Ureter (tissue), 1 donor: ENCODE measurements around the gene PGAP3. TPM values are rescaled to one million over a fixed set of nuclear protein-coding genes. Genes with fewer than 3 reads are reported as not detected.
"Not testable (repeated sequence)": the region's sequence is repeated elsewhere in the genome, so short reads cannot be mapped to it uniquely, and the experiment has no call there.

Experiments
- DNase-seq: peaks from one replicate; pipeline ENCODE4 v3.0.0-alpha.2; 2020; ENCODE audit warnings: low spot score
- total RNA-seq: library from RNA; stranded (reverse); gene quantifications from one replicate; pipeline ENCODE4 v1.2.4, GENCODE V29; 2023
- donor health status: DM: yes; HTN: yes; CAD: no.

The PGAP3 gene, protein sequence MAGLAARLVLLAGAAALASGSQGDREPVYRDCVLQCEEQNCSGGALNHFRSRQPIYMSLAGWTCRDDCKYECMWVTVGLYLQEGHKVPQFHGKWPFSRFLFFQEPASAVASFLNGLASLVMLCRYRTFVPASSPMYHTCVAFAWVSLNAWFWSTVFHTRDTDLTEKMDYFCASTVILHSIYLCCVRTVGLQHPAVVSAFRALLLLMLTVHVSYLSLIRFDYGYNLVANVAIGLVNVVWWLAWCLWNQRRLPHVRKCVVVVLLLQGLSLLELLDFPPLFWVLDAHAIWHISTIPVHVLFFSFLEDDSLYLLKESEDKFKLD
- total RNA-seq, result 56.9 TPM

DNA sequence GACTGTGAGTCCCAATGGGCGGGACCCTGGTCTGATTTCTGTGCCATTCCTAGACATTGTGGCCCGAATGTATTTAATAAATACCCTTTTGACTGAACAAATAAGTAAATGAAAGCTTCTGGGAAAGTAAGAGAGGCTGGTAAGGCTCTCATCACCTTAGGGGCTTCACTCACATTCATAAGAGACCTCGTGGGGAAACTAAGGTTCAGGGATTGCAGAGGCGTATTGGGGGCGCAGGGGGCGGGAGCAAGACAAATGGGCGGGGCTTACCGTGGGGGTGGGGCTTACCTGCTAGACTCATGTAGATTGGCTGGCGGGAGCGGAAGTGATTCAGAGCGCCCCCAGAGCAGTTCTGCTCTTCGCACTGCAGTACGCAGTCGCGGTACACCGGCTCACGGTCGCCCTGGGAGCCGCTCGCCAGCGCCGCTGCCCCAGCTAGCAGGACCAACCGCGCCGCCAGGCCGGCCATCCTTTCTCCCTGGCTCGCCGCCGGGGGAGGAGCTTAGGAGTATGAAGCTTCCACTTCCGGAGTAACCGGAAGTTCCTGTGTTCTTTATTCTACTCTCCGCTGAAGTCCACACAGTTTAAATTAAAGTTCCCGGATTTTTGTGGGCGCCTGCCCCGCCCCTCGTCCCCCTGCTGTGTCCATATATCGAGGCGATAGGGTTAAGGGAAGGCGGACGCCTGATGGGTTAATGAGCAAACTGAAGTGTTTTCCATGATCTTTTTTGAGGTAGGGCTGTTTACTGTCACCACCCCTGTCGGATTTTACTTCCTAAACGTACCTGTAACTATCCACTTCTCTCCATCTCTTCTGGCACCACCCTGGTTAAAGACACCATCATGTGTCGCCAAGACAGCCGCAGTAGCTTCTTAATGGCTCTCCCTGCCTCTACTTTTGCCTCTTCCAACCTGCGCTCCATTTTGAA, at the start of gene PGAP3:
PGAP3 (minus strand) TSS at position 512 of the 929 bp plus-strand sequence; CDS start at position 469, 43 bp downstream.
- peak; percentile 91 for DNase-seq

DNA sequence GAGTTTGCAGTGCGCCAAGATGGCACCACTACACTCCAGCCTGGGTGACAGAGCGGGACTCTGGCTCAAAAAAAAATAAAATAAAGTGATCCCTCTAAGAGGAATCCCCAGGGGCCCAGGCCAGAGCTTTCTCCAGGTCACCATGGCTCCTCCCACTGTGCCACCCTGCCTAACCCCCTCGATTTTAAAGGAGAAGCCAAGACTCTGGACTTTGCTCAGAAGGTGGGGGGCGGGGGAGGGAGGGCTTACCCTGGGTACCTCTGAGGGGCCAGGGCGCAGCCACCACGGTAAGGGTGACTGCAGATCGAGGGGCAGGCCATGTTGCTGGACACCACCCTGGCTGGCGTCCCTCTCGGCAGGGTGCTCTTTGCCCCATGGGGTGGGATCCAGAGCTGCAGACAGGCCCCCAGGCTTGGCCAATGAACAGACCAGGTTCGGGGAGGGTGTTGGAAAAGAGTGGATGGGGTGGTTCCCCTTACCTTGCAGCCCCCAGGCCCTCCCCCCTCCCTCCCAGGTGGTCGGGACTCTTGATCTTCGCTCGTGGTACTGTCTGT, 49.4 kb upstream of the PGAP3 start:
- DNase-seq, result no peak

DNA sequence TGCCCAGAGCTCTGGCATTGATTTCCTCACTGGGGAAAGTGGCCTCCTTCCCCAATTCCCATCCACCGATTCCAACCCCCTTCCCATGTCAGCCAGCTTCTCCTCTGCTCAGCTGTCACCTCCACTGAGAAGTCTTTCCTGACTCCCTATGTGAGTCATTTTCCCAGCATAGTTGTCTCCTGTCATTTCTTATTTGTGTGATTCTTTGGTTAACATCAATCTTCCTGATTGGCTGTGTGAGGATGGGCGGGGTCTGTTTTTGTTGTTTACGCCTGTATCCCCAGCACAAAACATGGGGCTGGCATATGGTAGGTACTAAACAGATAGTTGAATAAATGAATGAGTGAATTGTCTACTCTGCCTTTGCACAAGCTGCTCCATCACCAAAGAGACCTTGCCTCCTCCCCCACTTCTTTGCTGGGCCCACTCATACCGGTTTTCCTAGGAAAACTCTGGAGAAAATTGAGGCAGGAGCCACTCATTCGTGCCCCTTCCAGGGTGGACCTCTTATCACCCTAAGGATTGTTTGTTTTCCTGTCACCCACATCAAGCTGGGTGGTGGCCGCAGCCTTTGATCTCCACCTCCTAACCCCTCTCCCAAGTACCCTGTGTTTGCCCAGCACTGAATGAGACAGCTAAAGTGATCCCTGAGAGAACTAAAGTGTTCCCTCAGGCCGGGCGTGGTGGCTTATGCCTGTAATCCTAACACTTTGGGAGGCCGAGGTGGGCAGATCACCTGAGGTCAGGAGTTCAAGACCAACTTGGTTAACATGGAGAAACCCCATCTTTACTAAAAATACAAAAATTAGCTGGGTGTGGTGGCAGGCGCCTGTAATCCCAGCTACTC, 48.7 kb upstream of the PGAP3 start:
- no peak for DNase-seq

GRCh38 chr17:39735882-39736281, 48.0 kb upstream of the PGAP3 start:
- no peak for DNase-seq

DNA sequence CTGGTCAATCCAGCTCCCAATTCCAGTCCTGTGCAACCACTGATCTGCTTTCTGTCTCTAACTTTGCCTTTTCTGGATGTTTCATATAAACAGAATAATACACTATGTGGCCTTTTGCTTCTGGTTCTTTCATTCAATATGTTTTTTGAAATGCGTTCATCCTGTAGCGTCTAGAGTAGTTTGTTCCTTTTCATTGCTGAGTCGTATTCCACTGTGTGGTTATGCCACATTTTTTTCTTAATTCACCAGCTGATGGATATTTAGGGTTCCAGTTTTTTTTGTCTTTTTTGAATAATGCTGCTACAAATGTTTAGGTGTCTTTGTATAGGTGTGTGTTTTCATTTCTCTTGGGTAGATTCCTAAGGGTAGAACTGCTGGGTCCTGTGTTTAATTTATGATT, 44.7 kb upstream of the PGAP3 start:
- no peak for DNase-seq

- peak; percentile 94 for DNase-seq
Observed at GRCh38 chr17:39730095-39730921, 42.5 kb upstream of the PGAP3 start, which contains the start of gene MIEN1. TSS of gene MIEN1 (minus strand) at chr17:39730532. CDS start at chr17:39730495, 37 bp downstream.

- no peak for DNase-seq
Observed at GRCh38 chr17:39729280-39729851, 41.5 kb upstream of the PGAP3 start.

DNA sequence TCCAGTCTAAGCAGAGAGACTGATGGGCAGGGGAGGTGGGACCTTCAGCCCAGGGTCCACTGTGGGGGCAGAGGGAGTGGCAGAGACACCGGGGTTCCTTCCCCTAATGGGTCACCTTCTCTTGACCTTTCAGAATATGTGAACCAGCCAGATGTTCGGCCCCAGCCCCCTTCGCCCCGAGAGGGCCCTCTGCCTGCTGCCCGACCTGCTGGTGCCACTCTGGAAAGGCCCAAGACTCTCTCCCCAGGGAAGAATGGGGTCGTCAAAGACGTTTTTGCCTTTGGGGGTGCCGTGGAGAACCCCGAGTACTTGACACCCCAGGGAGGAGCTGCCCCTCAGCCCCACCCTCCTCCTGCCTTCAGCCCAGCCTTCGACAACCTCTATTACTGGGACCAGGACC, 39.7 kb upstream of the PGAP3 start:
- no peak for DNase-seq

- DNase-seq, result no peak
Observed at GRCh38 chr17:39726617-39727016, 38.8 kb upstream of the PGAP3 start.

DNA sequence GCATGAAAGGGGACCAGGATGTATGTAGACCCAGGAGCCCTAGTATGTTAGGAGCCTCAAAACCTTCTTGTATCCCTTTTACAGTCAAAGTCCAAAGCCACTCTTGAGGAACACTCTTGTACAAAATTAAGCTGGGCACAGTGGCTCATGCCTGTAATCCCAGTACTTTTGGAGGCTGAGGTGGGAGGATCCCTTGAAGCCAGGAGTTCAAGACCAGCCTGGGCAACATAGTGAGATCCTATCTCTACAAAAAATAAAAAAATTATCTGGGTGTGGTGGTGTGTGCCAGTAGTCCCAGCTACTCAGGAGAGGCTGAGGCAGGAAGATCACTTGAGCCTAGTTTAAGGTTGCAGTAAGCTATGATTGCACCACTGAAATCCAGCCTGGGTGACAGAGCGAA, 38.1 kb upstream of the PGAP3 start:
- DNase-seq, result not testable (repeated sequence)

DNA sequence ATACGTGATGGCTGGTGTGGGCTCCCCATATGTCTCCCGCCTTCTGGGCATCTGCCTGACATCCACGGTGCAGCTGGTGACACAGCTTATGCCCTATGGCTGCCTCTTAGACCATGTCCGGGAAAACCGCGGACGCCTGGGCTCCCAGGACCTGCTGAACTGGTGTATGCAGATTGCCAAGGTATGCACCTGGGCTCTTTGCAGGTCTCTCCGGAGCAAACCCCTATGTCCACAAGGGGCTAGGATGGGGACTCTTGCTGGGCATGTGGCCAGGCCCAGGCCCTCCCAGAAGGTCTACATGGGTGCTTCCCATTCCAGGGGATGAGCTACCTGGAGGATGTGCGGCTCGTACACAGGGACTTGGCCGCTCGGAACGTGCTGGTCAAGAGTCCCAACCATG, 36.9 kb upstream of the PGAP3 start:
- no peak for DNase-seq

- DNase-seq, result no peak
Observed at GRCh38 chr17:39722965-39723848, 35.4 kb upstream of the PGAP3 start.

DNA sequence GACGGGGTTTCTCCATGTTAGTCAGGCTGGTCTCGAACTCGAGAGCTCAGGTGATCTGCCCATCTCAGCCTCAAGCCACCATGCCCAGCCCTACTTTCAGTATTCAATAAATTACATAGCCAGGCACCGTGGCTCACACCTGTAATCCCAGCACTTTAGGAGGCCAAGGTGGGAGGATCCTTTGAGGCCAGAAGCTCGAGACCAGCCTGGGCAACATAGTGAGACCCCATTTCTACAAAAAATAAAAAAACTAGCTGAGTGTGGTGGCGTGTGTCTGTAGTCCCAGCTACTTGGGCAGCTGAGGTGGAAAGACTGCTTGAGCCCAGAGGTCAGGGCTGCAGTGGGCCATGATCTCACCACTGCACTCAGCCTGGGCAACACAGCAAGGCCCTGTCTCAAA, 34.2 kb upstream of the PGAP3 start:
- DNase-seq, result no peak

DNA sequence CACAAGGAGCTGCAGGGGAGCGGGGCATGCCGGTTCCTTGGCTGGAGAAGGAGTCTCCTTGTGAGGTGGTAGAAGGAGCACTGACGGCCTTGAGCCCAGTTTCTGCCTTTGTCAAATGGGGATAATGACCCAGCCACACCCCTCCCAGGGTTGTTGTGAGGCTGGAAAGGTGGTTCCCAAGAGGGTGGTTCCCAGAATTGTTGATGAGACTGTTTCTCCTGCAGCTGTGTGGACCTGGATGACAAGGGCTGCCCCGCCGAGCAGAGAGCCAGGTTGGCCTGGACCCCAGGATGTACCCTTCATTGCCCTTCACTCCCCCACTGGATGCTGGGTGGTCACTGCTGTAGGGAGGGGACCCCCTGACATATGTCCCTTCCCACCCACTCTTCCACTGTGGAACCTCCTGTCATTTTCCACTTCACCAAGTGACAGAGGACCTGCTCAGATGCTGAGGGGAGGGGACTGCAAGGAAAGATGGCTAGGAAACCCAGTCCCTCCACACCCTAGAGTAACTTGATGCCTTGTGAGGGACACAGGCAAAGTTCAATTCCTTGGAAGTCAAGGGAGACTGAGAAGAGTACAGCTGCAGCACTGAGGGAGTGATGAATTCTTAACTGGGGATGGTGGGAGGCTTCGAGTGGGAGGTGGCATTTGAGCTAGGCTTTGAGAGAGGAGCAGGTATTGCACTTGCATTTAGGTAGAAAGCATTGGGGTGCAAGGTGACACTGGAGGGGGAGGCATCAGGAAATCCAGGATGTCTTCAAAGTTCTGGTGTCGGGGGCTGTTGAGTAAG, 31.9 kb upstream of the PGAP3 start:
- DNase-seq, result no peak

GRCh38 chr17:39717660-39718059, 29.8 kb upstream of the PGAP3 start:
- no peak for DNase-seq

- DNase-seq, result no peak
Observed at GRCh38 chr17:39716879-39717536, 29.2 kb upstream of the PGAP3 start.

GRCh38 chr17:39716073-39716818, 28.4 kb upstream of the PGAP3 start:
- DNase-seq, result no peak
